Endothelial cell of umbilical vein (primary cell): Measurements from ENCODE around the gene CXorf38. TPM values are rescaled to one million over a fixed set of nuclear protein-coding genes. Genes with fewer than 3 reads are reported as not detected.

ENCODE experiments used
- BruUV-seq: library from RNA; stranded (reverse); fragments of 400-500 nt; replicated peaks from 2 replicates; lab custom pipeline; 2021; lab: Mats Ljungman, UMichigan
- CTCF ChIA-PET: fragments of 300-600, 350-600 bp; sonication (Branson Sonifier 250); formaldehyde crosslinking; loops from one replicate; lab custom pipeline; 2021; ENCODE audit warnings: antibody characterized with exemption, inconsistent platforms; lab: Charles Lee
- POLR2A ChIA-PET: fragments of 300-600, 350-600 bp; sonication (Branson Sonifier 250); formaldehyde crosslinking; loops from one replicate; lab custom pipeline; 2021; ENCODE audit warnings: antibody characterized with exemption, inconsistent platforms; lab: Charles Lee
- DNase-seq: peaks from one replicate; pipeline ENCODE4 v3.0.0-alpha.2; 2011; ENCODE audit warnings: low read depth, low spot score
- FAIRE-seq: peaks from 2 replicates; lab custom pipeline; 2011; peaks lifted over from hg19 to GRCh38; lab: Jason Lieb, UNC
- H2AFZ ChIP-seq: 2 replicates; pipeline ENCODE4 v1.6.0; 2012; ENCODE audit warnings: low read depth, low read length, control low read depth, inconsistent platforms
- H3K27ac ChIP-seq: 2 replicates; pipeline ENCODE4 v1.5.1; 2011; ENCODE audit warnings: low read depth, mild to moderate bottlenecking, control low read depth, low read length, moderate library complexity; ENCODE audit not compliant: insufficient read depth
- H3K27me3 ChIP-seq, 2 experiments: 2 replicates each; pipeline versions ENCODE4 v1.6.0 to v1.6.1; 2011; ENCODE audit warnings: low read length in 2 of 2, mixed read lengths in 1 of 2; ENCODE audit not compliant: control insufficient read depth in 2 of 2, insufficient read depth in 2 of 2
- H3K36me3 ChIP-seq, 2 experiments: 2 replicates in 1 of 2; 3 replicates in 1 of 2; pipeline ENCODE4 v1.5.1; 2011; ENCODE audit warnings: low read length in 2 of 2, mild to moderate bottlenecking in 1 of 2, moderate library complexity in 1 of 2; ENCODE audit not compliant: control insufficient read depth in 2 of 2, insufficient read depth in 2 of 2; ENCODE audit errors: extremely low read depth in 1 of 2
- H3K4me1 ChIP-seq: 3 replicates; pipeline ENCODE4 v1.5.1; 2011; ENCODE audit warnings: mild to moderate bottlenecking, low read length; ENCODE audit not compliant: control insufficient read depth, insufficient read depth; ENCODE audit errors: extremely low read depth
- H3K4me2 ChIP-seq: 2 replicates; pipeline ENCODE4 v1.6.1; 2011; ENCODE audit warnings: low read length, control low read depth, mixed read lengths; ENCODE audit not compliant: insufficient read depth
- H3K4me3 ChIP-seq, 3 experiments: fragments of 200-600 bp in 1 of 3; sonication (generic), shearing (Covaris generic) in 1 of 3; replicated peaks in 1 of 3; 2 replicates each; pipeline ENCODE4 v1.5.1; 2011 to 2016; ENCODE audit warnings: control low read depth in 3 of 3, low read length in 3 of 3, mild to moderate bottlenecking in 2 of 3, inconsistent platforms in 1 of 3, low read depth in 1 of 3, moderate library complexity in 1 of 3; ENCODE audit not compliant: insufficient read depth in 1 of 3
- H3K79me2 ChIP-seq: 2 replicates; pipeline ENCODE4 v1.6.0; 2012; ENCODE audit warnings: low read length, inconsistent platforms; ENCODE audit not compliant: control insufficient read depth, insufficient read depth
- H3K9ac ChIP-seq: replicated peaks from 2 replicates; pipeline ENCODE3; 2011; ENCODE audit warnings: low read length, control low read depth; ENCODE audit not compliant: insufficient read depth; ENCODE audit errors: extremely low read depth
- H3K9me1 ChIP-seq: replicated peaks from 3 replicates; pipeline ENCODE4 v1.6.0; 2011; ENCODE audit warnings: mild to moderate bottlenecking, low read length; ENCODE audit not compliant: control insufficient read depth, insufficient read depth; ENCODE audit errors: extremely low read depth
- H3K9me3 ChIP-seq: replicated peaks from 2 replicates; pipeline ENCODE4 v1.5.1; 2012; ENCODE audit warnings: low read length, inconsistent platforms; ENCODE audit not compliant: control insufficient read depth, insufficient read depth
- H4K20me1 ChIP-seq: replicated peaks from 2 replicates; pipeline ENCODE3; 2011; ENCODE audit warnings: mild to moderate bottlenecking, low read length; ENCODE audit not compliant: control insufficient read depth, insufficient read depth; ENCODE audit errors: extremely low read depth
- EZH2 ChIP-seq: IDR thresholded peaks from 2 replicates; pipeline ENCODE4 v1.6.1; 2012; ENCODE audit warnings: borderline replicate concordance, low read depth, mild to moderate bottlenecking, moderate library complexity, low read length, inconsistent platforms; ENCODE audit not compliant: severe bottlenecking
- FOS ChIP-seq: IDR thresholded peaks from 2 replicates; pipeline ENCODE4 v1.6.1; 2011; ENCODE audit warnings: mild to moderate bottlenecking, low read length, moderate library complexity, borderline replicate concordance; ENCODE audit not compliant: insufficient read depth
- MYC ChIP-seq: IDR thresholded peaks from one replicate; pipeline ENCODE4 v1.6.1; 2011; ENCODE audit warnings: mild to moderate bottlenecking, low read depth, low read length
- dilution Hi-C: fragments of 300-500 bp; cut with MboI; formaldehyde crosslinking; loops from one replicate; pipeline ENCODE4 v1.15.0; 2019; ENCODE audit warnings: low sequenced_read_pairs; ENCODE audit not compliant: extremely low pct_ligation_motif_present
- intact Hi-C: fragments of 100-400 bp; cut with micrococcal nuclease; formaldehyde crosslinking; loops from one replicate; pipeline ENCODE4 v1.10.0; 2022
- polyA plus RNA-seq, 4 experiments: library from polyadenylated mRNA; depleted of rRNA in 3 of 4; stranded (reverse) in 3 of 4; unstranded in 1 of 4; fragments of >200 nt; gene quantifications; 2 replicates each; pipeline versions ENCODE4 v1.2.1 to v1.2.3, GENCODE V29; 2011 to 2012; ENCODE audit warnings: missing spikeins in 1 of 4
- total RNA-seq: library from RNA; stranded (reverse); gene quantifications from 2 replicates; pipeline ENCODE4 v1.2.3, GENCODE V29; 2021
- TF ChIP-seq, protein P1 (sequence below), 2 donors: IDR thresholded peaks; 1 replicate in 1 of 2; 2 replicates in 1 of 2; pipeline ENCODE4 v1.5.1; 2011; ENCODE audit warnings: low read length in 2 of 2, mild to moderate bottlenecking in 2 of 2, moderate library complexity in 2 of 2, control low read depth in 1 of 2, inconsistent platforms in 1 of 2, low read depth in 1 of 2; ENCODE audit not compliant: insufficient read depth in 1 of 2; ENCODE audit errors: extremely low read depth in 1 of 2

Gene CXorf38
- total and polyA plus RNA-seq, 2 donors (not counting 3 experiments of a cell fraction or from before 2014, with no cell fraction given): 5.9 to 12.4 TPM

DNA sequence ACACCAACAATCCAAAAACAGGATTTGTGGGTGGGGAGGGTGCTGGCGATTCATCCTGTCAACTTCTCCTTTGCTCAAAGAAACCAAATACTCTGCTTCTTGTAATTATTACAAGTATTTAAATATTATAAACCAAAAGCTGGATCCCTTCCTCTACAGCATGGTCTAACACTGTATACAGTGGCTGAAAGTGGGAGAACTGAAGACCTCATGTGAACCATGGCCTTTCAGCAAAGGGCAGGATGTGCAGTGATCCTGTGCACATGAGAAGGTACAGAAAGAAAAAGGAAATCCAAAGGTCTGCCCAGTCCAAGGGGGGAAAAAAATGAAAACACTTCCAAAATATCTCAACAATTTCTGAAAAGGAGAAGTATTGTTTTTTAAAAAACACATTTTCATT, 5.3 kb upstream of the CXorf38 start:
- Histone ChIP-seq H3K4me3 (no peak overlapping the region), H2AFZ (no peak overlapping the region), H3K4me2 (no peak overlapping the region), H3K79me2 (no peaks in the 10 kb centered on the region), H3K27me3 (no peaks in the 10 kb centered on the region), H3K9me1 (no peaks in the 10 kb centered on the region), H3K27ac (no peak overlapping the region), H3K9ac (no peak overlapping the region), H3K4me1 (no peaks in the 10 kb centered on the region), H3K9me3 (no peaks in the 10 kb centered on the region), H3K36me3 (peaks cover 2 to 6% of the 10 kb centered on the region in 2 experiments), H4K20me1 (no peaks in the 10 kb centered on the region)
- TF ChIP-seq EZH2 (no peak), FOS (no peak), MYC (no peak)
- TF ChIP-seq, protein P1, sequence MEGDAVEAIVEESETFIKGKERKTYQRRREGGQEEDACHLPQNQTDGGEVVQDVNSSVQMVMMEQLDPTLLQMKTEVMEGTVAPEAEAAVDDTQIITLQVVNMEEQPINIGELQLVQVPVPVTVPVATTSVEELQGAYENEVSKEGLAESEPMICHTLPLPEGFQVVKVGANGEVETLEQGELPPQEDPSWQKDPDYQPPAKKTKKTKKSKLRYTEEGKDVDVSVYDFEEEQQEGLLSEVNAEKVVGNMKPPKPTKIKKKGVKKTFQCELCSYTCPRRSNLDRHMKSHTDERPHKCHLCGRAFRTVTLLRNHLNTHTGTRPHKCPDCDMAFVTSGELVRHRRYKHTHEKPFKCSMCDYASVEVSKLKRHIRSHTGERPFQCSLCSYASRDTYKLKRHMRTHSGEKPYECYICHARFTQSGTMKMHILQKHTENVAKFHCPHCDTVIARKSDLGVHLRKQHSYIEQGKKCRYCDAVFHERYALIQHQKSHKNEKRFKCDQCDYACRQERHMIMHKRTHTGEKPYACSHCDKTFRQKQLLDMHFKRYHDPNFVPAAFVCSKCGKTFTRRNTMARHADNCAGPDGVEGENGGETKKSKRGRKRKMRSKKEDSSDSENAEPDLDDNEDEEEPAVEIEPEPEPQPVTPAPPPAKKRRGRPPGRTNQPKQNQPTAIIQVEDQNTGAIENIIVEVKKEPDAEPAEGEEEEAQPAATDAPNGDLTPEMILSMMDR (IDR thresholded peaks at IDR 0.05; ENCODE audit: extremely low read depth in 1 of 2, insufficient read depth in 1 of 2, low read depth in 1 of 2, low read length in 2 of 2): no peak
- intact Hi-C loops (loop anchor here (5.0 kb wide), 1 partner anchor 465 kb away; no protein-coding TSS in a partner anchor), dilution Hi-C loops (no loop called here)
- POLR2A ChIA-PET: no interaction called here
- DNase-seq (no peak), FAIRE-seq (no peak)
- BruUV-seq: no TSS peak
- CTCF ChIA-PET: interaction anchor here (1.2 to 3.9 kb wide), 7 partner anchors 109 to 600 kb away, joined by 5 to 68 read pairs (median 14); no protein-coding TSS in a partner anchor
